ENCODE measurements around the gene SPATA22. TPM values are rescaled to one million over a fixed set of nuclear protein-coding genes. Genes with fewer than 3 reads are reported as not detected.
A peak's percentile ranks its signal among the peaks of the same experiment; 100 is the strongest.

Gene SPATA22
- total and polyA plus RNA-seq, 8 donors: 0.09 to 0.46 TPM; not detected in 6

DNA sequence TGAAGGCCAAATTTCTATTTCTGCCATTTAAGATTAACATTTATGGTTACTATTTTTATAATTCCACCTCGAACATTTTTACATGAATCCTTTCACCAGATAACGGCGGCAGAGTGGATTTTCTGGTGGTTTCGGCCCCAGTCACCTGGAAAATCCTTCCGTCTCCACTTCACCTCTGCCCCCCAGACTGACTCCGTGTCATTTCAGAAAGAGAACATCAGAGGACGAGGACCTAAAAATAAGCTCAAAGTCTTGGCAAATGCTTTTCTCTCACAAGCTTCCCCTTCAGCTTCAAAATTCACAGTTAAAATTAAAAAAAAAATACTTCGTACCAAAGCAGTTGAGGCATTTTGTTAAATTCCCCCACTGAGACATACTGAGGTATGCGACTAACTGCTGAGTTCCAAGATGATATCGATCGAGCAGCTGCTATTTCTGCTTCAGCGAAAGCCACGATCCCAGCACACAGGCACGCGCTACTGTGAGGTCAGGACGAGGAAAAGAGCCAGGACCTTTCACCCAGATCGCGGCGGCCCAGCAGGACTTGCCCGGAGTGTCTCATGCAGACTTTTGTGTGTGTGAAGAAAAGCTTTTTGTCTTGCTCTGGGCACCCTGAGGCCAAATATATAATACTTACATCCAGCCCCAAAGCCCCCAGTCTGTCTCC, 41.0 kb upstream of the SPATA22 start:
- Histone ChIP-seq H3K27me3 (no peaks in the 10 kb centered on the region), H3K27ac (peak overlapping the region; percentile 57 to 77 (median 72)), H3K4me1 (peaks cover 6 to 16% (median 13%) of the 10 kb centered on the region in 3 donors), H3K36me3 (no peaks in the 10 kb centered on the region), H3K9me3 (no peaks in the 10 kb centered on the region), H3K4me3 (no peak overlapping the region)
- FAIRE-seq (no peak), DNase-seq (peak in 5 of 6 donors; percentile 74 to 95 (median 88)), ATAC-seq (peak; percentile 92 to 98 (median 97))
- 24 to 31% methylated on average over 20 of the region's 20 CpGs for WGBS, 2 donors
- no peak for TF ChIP-seq CTCF (IDR thresholded peaks at IDR 0.05)
- intact Hi-C loops (cut with DNase I): no loop called here

- Histone ChIP-seq H3K36me3 (no peaks in the 10 kb centered on the region), H3K27ac (peak overlapping the region; percentile 57 to 77 (median 72)), H3K4me1 (peaks cover 6 to 16% (median 13%) of the 10 kb centered on the region in 3 donors), H3K27me3 (no peaks in the 10 kb centered on the region), H3K9me3 (no peaks in the 10 kb centered on the region), H3K4me3 (no peak overlapping the region)
- TF ChIP-seq CTCF (IDR thresholded peaks at IDR 0.05): no peak
- 55 to 60% methylated on average over 8 of the region's 8 CpGs for WGBS, 2 donors
- intact Hi-C loops (cut with DNase I): no loop called here
- DNase-seq: no peak
- peak; percentile 20 to 54 (median 24) for ATAC-seq
- FAIRE-seq: no peak
Measured at GRCh38 chr17:3511852-3512504, 40.4 kb upstream of the SPATA22 start.

- intact Hi-C loops (cut with DNase I): no loop called here
- no peak for FAIRE-seq
Measured at GRCh38 chr17:3510090-3510489, 38.5 kb upstream of the SPATA22 start.

DNA sequence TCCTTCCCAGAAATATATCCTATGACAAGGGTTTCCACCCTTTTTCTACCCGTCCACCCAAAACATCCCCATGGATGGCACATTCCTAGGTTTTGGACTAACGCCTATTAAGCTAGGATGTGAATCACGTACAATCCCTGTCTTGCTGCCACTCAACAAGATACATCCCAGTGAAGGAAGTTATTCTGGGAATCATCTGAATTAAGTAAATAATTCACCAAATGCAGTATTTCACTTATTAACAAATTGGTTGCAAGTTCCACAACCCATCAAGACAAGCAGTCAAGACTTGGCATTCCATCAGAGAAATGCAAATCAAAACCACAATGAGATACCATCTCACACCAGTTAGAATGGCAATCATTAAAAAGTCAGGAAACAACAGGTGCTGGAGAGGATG, 36.2 kb upstream of the SPATA22 start:
- 63 to 64% methylated on average over 3 of the region's 3 CpGs for WGBS, 2 donors

More at GRCh38 chr17:3510090-3510489, 38.5 kb upstream of the SPATA22 start:
- WGBS, 2 donors: 61 to 65% methylated on average over 7 of the region's 7 CpGs
- DNase-seq: no peak
- no peak for ATAC-seq
- no peaks in the 10 kb centered on the region for H3K36me3 ChIP-seq
- TF ChIP-seq CTCF (IDR thresholded peaks at IDR 0.05): no peak
- H3K27me3 ChIP-seq: no peaks in the 10 kb centered on the region
- H3K4me1 ChIP-seq: peaks cover 6 to 16% (median 13%) of the 10 kb centered on the region in 3 donors
- H3K4me3 ChIP-seq: no peak overlapping the region
- H3K9me3 ChIP-seq: no peaks in the 10 kb centered on the region
- no peak overlapping the region for H3K27ac ChIP-seq

More for the DNA sequence above, 36.2 kb upstream of the SPATA22 start:
- DNase-seq: no peak
- ATAC-seq: no peak
- no peak for FAIRE-seq
- Histone ChIP-seq H3K4me1 (peaks cover 6 to 9% (median 8%) of the 10 kb centered on the region in 3 donors), H3K27me3 (no peaks in the 10 kb centered on the region), H3K27ac (no peak overlapping the region), H3K36me3 (no peaks in the 10 kb centered on the region), H3K4me3 (no peak overlapping the region), H3K9me3 (no peaks in the 10 kb centered on the region)
- TF ChIP-seq CTCF (IDR thresholded peaks at IDR 0.05): no peak
- intact Hi-C loops (cut with DNase I): no loop called here

Measured in pancreas (tissue), 10 donors.